HG02970 (cell line): ENCODE results near the gene RPS3.
"Not testable (repeated sequence)": the region's sequence is repeated elsewhere in the genome, so short reads cannot be mapped to it uniquely, and the experiment has no call there.

Experiments used
- ATAC-seq: cut with Tn5 transposase; IDR thresholded peaks from one replicate; pipeline ENCODE4 v1.9.1; 2021; ENCODE audit warnings: mild to moderate bottlenecking, moderate library complexity, moderate number of reproducible peaks; ENCODE audit not compliant: unreplicated experiment, low FRiP score

The RPS3 gene

DNA sequence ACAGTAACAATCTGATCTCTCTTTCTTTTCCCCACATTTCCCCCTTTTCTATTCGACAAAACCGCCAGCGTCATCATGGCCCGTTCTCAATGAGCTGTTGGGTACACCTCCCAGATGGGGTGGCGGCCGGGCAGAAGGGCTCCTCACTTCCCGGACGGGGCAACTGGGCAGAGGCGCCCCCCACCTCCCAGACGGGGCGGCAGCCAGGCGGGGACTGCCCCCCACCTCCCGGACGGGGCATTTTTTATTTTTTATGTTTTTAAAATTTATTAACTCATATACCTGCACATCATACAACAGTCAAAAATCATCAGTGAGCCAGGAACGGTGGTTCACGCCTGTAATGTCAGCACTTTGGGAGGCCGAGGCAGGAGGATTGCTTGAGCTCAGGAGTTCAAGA, 20.5 kb upstream of the RPS3 start:
- not testable (repeated sequence) for ATAC-seq

DNA sequence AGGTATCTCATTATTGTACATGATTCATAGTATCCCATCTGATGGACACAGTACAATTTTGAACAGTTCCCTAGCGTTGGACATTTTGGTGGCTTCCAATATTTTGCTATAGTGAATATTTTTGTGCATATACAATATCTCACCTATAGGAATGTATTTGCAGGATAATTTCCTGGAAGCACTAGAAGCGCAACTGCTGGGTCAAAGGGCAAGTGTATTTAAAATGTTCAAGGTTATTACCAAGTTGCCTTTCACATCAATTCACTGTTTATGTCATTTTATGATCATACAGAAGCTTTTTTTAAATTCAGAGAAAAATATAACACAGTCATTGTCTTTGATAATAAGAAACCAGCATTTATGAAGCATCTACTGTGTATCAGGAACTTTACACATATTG, 19.1 kb upstream of the RPS3 start:
- no peak for ATAC-seq

DNA sequence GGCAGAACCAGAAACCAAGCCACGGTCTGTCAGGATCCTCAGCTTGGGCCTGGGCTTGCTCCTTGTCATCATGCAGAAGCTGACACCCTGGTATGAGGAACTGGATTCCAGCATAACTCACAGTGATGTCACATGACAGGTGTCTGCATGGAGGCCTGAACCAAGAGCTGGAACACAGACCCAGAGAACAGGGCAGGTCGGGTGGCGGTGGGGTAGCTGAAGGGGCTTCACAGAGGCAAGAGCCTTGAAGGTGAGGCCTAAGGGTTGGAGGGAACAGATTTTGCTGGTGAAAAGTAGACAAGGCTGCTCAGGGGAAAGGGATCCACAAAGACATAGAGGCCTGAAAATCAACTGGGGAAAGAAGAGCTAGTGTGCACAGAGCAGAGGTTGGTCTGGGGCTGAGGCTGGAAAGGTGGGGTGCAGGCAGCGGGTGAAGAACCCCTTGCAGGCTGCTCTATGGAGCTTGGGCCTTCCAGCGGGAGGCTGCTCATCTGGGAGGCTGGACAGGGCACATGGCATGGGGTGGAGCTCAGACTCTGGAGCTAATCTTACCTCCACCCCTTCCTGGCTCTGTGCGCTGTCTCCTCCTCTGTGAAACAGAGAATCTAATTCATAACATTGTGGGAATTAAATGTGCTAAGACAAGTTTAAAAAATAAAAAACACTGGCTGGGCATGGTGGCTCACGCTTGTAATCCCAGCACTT, 18.4 kb upstream of the RPS3 start:
- no peak for ATAC-seq

- ATAC-seq = no peak
Observed at GRCh38 chr11:75383246-75383645, 16.1 kb upstream of the RPS3 start.

DNA sequence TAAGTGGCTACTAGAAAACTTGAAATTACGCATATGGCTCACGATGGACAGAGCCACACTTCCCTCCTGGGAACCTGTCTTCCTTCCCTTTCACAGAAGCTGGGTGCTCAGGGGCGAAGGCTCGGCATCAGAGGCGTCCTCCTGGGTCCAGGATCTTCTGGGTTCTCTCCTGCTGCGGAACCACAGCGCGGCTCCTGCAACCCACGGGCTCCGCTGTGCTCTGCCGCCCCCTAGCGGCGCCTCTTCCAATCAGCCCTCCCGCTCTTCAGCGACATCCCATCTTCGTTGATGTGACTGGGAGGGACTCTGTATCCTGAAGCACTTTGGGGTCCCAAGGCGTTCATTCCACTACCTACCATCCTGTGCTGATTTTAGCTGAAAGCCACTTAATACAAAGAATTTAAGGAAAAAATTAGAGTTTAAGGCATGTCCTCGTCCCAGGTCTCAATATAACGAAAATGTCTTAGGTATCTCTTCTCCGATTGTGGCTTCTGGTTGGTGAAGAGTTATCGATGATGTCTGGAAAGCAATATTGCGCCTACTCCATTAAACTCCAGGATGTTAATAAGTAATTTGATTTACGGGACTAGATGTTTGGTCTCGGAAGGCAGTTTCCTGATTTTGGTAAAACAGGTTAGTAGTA, 14.8 kb upstream of the RPS3 start:
- ATAC-seq = no peak

DNA sequence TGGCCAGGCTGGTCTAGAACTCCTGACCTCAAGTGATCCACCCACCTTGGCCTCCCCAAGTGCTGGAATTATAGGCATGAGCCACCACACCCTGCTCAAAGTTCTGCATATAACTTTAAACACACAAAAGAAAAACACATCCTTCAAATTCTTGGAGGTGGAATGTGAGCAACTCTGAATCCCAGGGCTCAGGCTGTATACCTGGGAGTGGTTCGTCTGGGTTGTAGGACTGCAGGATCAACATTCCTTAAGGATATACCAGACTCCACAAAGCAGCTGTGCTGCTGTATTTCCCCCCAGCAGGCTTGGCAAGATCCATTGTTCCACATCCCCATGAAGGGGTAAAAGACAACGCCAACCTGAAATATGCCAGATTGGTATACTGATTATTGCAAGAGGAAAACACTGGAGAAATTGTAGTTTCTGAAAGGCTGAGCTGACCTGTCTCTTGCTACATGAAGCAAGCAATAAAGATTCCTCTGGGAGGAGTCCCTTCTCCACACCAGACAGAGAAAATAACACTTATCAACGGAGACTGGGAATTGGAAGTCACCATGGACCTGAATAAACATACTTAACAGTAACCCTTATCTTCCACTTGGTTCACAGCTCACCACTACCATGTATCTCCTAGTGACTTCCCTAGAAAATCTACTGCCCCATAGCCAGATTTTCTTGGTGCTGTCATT, 12.2 kb upstream of the RPS3 start:
- ATAC-seq = no peak

- ATAC-seq = no peak
Observed at GRCh38 chr11:75387736-75388294, 11.5 kb upstream of the RPS3 start.

DNA sequence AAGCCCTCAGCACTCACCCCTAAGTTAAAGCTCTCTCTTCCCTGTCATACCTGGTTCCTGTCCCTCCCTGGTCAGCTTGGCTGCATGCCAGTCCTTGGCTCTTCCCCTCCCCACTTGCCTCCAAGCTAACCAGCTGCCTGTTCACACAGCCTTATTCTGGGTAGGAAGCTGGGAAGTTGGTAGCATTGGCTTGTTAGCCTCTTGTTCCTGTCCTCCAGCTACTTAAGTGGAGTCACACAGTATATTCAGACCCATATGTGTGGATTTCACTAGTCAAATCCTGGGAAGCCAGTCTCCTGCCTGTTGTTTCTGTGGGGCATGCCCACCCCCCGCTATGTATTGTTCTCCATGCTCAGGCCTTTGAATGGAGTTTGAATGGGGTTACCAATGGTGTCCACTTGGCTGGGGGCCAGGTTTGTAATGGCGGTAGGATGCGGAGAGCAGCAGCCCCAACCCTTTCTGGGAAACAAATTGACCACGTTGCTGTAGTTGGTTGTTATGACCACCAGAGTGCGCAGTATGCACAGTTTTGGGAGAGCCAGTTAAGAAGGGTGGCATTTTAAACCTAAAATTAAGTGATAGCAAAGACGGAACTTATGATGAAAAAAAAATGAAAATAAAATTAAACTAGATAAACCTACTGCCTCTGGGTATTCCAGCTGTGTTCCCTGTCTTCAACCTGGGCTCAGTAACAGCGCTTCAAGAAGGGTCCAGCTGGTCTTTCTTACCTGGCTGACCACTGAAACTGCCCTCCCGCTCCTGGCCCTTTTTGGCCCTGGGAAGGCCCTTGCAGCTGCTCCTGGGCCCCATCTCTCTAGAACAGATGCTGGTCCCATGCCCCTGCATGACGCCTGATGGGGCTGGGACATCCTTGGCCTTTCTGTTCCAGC, 10.7 kb upstream of the RPS3 start:
- no peak for ATAC-seq

- ATAC-seq = no peak
Observed at GRCh38 chr11:75389276-75389605, 10.1 kb upstream of the RPS3 start.

- no peak for ATAC-seq
Observed at GRCh38 chr11:75389925-75390324, 9.4 kb upstream of the RPS3 start.

- ATAC-seq = no peak
Observed at GRCh38 chr11:75394085-75394840, 5.1 kb upstream of the RPS3 start.

DNA sequence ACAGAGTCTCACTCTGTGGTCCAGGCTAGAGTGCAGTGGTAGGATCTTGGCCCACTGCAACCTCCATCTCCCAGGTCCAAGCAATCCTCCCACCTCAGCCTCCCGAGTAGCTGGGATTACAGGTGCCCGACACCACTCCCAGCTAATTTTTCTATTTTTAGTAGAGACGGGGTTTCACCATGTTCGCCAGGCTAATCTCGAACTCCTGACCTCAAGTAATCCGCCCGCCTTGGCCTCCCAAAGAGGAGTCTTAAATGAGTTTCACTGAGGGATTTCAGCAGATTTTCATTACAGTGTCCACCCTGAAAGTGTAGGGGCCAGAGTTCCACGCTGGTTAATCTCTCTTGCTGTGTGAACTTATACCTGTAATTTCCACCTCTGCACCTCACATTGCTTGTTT, 412 bp upstream of the RPS3 start:
- no peak for ATAC-seq

DNA sequence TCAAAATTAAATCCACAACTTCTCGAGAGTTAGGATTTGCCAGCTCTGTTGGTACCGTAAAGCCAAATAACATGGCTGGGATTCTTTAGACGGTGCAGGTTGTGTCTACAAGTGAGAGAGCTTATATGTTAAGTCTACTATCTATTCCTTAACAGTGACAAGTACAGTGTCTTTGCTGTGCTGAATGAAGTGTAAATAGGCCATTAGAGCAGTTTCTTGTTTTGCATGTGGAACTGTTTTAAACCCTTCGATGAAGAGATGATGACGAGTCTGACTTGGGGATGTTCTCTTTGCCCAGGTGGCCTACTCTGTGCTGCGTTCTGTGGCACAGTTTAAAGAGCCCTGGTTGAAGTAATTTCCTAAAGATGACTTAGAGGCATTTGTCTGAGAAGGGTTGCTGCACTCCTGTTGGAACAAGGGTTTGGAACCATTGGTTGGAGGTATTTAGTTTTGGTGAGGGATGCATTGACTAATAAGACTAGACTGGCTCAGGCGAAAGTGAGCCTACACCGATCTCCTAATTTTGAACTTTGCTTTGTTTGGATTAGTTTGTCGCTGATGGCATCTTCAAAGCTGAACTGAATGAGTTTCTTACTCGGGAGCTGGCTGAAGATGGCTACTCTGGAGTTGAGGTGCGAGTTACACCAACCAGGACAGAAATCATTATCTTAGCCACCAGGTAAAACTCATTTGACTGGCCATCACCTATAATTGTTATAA, 988 bp downstream of the RPS3 start:
- no peak for ATAC-seq

- ATAC-seq = no peak
Observed at GRCh38 chr11:75402002-75402773, 2.9 kb downstream of the RPS3 start.

DNA sequence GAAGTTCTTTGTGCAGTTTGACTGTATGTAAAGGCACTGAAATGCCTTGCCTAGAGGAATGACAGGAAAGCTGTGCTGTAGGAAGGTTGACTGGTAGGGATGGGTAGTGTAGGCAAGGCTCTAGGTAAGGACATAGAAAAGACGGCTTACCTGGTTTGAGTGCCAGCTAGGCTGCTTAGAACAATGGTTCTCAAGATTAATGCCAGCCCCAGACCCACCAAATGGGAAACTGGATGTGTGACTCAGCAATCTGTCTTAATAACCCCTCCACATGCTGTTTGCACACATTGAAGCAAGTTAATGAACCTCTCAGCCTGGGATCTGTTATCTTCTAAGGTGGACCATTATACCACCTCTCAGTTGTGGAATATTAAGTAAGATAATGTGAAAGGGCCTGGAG, 3.7 kb downstream of the RPS3 start:
- ATAC-seq = no peak

DNA sequence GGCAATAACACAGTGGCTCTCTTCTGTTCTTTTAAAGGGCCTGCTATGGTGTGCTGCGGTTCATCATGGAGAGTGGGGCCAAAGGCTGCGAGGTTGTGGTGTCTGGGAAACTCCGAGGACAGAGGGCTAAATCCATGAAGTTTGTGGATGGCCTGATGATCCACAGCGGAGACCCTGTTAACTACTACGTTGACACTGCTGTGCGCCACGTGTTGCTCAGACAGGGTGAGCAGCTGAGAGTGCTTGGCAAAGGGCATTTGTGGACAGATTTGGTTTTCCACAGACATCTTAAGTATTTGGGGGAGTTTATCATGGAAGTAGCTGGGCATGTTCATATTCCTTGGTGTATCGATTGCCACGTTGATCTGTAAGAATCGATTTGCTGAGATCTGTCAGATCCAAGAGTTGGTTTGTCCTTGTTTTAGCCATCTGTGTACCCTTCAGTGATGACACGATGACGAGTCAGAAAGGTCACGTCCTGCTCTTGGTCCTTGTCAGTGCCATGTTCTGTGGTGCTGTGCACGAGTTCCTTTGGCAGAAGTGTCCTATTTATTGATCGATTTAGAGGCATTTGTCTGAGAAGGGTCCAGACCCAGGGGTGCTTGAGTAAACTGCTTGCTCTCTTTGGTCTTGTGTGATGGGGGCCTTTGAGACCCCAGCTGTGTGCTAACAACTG, 4.8 kb downstream of the RPS3 start:
- ATAC-seq = no peak

GRCh38 chr11:75406338-75406777, 7.0 kb downstream of the RPS3 start:
- no peak for ATAC-seq

GRCh38 chr11:75408957-75409219, 9.6 kb downstream of the RPS3 start:
- ATAC-seq = no peak
